Uterus (tissue), 4 donors: ENCODE data around the gene MARS2. TPM values are rescaled to one million over a fixed set of nuclear protein-coding genes. Genes with fewer than 3 reads are reported as not detected.
"Not testable (repeated sequence)": the region's sequence is repeated elsewhere in the genome, so short reads cannot be mapped to it uniquely, and the experiment has no call there.

Source experiments
- DNase-seq, 2 donors: peaks; one replicate each; pipeline ENCODE4 v3.0.0-alpha.2; 2019 to 2020
- H3K27ac ChIP-seq, 2 donors: fragments of 200-600 bp; sonication (generic); 1 replicate in 1 of 2; 2 replicates in 1 of 2; pipeline ENCODE4 v1.5.1; 2016 to 2018
- H3K27me3 ChIP-seq, 2 donors: fragments of 200-600 bp; sonication (generic); one replicate each; pipeline ENCODE4 v1.5.1; 2018 to 2019; ENCODE audit warnings: control low read depth in 1 of 2
- H3K36me3 ChIP-seq, 2 donors: fragments of 200-600 bp; sonication (generic); one replicate each; pipeline ENCODE4 v1.5.1; 2019; ENCODE audit warnings: control low read depth in 1 of 2
- H3K4me1 ChIP-seq, 2 donors: fragments of 200-600 bp; sonication (generic); one replicate each; pipeline ENCODE4 v1.5.1; 2018 to 2019; ENCODE audit warnings: control low read depth in 1 of 2
- H3K4me3 ChIP-seq, 2 donors: fragments of 200-600 bp; sonication (generic); 1 replicate in 1 of 2; 2 replicates in 1 of 2; pipeline ENCODE4 v1.5.1; 2018 to 2019; ENCODE audit warnings: mild to moderate bottlenecking in 1 of 2
- H3K9me3 ChIP-seq, 2 donors: fragments of 200-600 bp; sonication (generic); one replicate each; pipeline ENCODE4 v1.5.1; 2019; ENCODE audit warnings: control low read depth in 1 of 2
- POLR2A ChIP-seq, 2 donors: fragments of 450-650 bp; IDR thresholded peaks; one replicate each; pipeline ENCODE4 v1.6.1; 2016; ENCODE audit warnings: antibody characterized with exemption in 2 of 2, mild to moderate bottlenecking in 1 of 2, moderate library complexity in 1 of 2
- intact Hi-C: fragments of 100-400 bp; cut with DNase I; formaldehyde crosslinking; loops from one replicate; pipeline ENCODE4 v1.15.1; 2023; ENCODE audit warnings: low total_unique reads
- total RNA-seq, 4 donors: library from RNA; depleted of rRNA in 3 of 4; stranded (reverse); fragments of >200 nt in 3 of 4; gene quantifications; one replicate each; pipeline versions ENCODE4 v1.1.0 to v1.2.4, GENCODE V29; 2014 to 2023
- TF ChIP-seq, protein P1 (sequence below), 4 experiments: fragments of 200-600 bp in 2 of 4; fragments of 450-650 bp in 2 of 4; sonication (generic) in 2 of 4; IDR thresholded peaks; one replicate each; pipeline ENCODE4 v1.5.1; 2016 to 2019; ENCODE audit warnings: antibody characterized with exemption in 4 of 4, mild to moderate bottlenecking in 2 of 4, moderate library complexity in 1 of 4
- donor health status: DM: yes; HTN: yes; CAD: no.

The MARS2 gene
- total RNA-seq, 4 donors from 2014 or later = 4.7 to 17.9 (median 8.0) TPM; not detected in 1

DNA sequence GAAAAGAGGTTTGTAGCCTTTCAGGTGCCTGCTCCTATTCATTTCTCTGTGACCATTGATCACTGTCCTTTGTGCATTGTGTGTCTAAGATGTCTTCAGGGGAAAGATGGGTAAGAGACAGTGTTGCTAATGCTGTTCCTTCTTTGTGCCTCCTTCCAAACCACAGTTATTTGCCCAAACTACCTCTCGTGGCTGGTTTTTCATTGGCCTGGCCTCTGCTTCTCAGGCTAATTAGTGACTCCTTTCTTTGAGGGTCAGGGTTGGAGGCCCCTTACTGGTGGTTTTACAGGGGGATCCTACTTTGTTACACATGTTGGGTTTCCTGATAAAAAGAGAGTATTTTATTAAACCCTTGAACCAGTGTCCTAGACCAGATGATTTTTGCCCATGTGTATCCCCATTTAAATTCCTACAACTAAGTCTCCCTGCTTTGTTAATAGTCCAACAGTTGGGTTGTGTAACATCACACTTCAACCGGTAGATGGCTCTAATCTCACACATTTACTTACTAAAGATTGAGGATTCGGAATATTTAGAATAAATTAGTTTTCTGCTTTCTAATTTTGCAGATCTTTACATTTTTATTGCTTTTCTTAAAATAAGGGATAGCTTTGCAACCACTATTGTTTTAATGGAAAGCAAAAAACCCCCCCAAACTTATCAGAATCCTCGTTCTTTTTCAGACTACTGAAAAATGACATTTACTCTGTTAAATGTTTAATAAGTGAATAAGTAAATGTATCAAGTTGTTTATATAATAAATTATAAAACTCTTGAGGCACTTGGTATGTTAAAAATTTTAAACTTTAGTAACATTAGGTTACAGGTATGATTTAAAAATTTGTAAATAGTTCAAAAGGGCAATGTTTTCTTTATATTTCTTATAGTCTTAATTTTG, 2.4 kb downstream of the MARS2 start:
- H3K9me3 ChIP-seq = no peaks in the 10 kb centered on the region
- no peak overlapping the region for H3K27ac ChIP-seq
- TF ChIP-seq, protein P1, sequence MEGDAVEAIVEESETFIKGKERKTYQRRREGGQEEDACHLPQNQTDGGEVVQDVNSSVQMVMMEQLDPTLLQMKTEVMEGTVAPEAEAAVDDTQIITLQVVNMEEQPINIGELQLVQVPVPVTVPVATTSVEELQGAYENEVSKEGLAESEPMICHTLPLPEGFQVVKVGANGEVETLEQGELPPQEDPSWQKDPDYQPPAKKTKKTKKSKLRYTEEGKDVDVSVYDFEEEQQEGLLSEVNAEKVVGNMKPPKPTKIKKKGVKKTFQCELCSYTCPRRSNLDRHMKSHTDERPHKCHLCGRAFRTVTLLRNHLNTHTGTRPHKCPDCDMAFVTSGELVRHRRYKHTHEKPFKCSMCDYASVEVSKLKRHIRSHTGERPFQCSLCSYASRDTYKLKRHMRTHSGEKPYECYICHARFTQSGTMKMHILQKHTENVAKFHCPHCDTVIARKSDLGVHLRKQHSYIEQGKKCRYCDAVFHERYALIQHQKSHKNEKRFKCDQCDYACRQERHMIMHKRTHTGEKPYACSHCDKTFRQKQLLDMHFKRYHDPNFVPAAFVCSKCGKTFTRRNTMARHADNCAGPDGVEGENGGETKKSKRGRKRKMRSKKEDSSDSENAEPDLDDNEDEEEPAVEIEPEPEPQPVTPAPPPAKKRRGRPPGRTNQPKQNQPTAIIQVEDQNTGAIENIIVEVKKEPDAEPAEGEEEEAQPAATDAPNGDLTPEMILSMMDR (IDR thresholded peaks at IDR 0.05) = peak; percentile 60 to 68 (median 62)
- TF ChIP-seq POLR2A (IDR thresholded peaks at IDR 0.05) = no peak
- intact Hi-C loops = loop anchor here (10.0 kb wide), 1 partner anchor 587 kb away; no protein-coding TSS in a partner anchor
- H3K36me3 ChIP-seq = no peaks in the 10 kb centered on the region
- H3K4me1 ChIP-seq = peaks cover 0 to 6% of the 10 kb centered on the region in 2 donors
- no peaks in the 10 kb centered on the region for H3K27me3 ChIP-seq
- no peak for DNase-seq
- H3K4me3 ChIP-seq = peak overlapping the region in 1 of 2 donors; percentile 9

DNA sequence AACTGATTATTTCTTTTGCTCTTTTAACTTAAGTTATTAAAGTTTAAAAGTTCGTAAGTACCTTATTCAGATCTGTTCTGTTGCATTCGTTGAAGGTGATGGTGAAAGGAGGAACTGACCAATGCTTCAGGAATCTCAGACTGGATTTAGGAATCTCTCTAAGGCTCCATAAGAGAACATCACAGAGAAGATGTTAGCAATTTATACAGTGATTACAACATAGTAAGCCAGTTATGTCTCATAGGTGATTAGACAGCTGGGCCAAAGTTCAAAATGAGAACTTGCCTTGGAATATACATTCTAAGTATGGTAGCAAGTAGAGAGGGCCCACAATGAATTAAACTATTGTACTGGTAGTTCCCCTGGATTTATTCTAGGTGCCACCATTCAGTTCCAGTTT, 3.2 kb downstream of the MARS2 start:
- Histone ChIP-seq H3K4me3 (no peak overlapping the region), H3K27me3 (no peaks in the 10 kb centered on the region), H3K27ac (no peak overlapping the region), H3K36me3 (no peaks in the 10 kb centered on the region), H3K9me3 (no peaks in the 10 kb centered on the region), H3K4me1 (peaks cover 0 to 6% of the 10 kb centered on the region in 2 donors)
- DNase-seq = no peak
- no peak for TF ChIP-seq POLR2A (IDR thresholded peaks at IDR 0.05)
- TF ChIP-seq, protein P1 (IDR thresholded peaks at IDR 0.05) = no peak
- intact Hi-C loops = loop anchor here (10.0 kb wide), 1 partner anchor 586 kb away; no protein-coding TSS in a partner anchor

DNA sequence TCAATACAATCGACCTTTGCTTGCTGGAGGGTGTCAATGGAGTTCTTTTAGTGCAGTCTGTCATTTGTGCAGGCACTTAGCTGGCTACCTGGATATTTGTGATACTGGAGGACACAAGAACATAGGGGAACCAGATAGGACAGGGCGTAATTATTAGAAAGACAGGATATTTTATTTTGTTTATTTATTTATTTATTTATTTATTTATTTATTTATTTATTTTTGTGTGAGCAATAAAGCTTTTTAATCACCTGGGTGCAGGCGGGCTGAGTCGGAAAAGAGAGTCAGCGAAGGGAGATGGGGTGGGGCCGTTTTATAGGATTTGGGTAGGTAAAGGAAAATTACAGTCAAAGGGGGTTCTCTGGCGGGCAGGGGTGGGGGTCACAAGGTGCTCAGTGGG, 4.0 kb downstream of the MARS2 start:
- H3K27ac ChIP-seq, H3K4me3 ChIP-seq, DNase-seq, H3K27me3 ChIP-seq, H3K36me3 ChIP-seq, H3K4me1 ChIP-seq, H3K9me3 ChIP-seq: not testable (repeated sequence)
- intact Hi-C loops = loop anchor here (10.0 kb wide), 1 partner anchor 586 kb away; no protein-coding TSS in a partner anchor

DNA sequence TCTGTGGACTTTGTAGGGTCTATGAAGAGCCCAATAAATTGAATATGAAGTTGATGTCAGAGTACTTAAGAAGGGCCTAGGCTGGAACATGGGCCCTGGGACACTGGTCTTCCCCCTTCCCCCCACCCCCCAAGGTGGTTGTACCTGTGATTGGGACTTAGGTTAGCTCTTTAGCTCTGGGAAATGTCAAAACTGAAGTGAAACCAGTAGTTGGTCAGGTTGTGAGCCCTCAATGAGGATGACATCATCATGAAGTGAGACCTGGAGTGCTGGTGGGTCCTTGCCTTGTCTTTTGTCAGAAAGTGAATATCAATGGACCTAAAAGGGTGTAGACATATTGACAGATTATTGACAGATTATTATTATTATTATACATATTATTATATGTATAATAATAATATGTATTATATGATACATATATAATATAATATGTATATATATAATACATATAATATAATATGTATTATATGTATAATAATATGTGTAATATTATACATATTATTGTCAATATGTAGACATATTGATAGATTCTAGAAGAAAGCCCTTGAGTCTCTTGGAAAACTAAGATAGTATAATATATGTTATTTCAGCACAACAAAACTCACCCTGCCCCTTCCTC, 5.4 kb downstream of the MARS2 start:
- intact Hi-C loops = no loop called here
- Histone ChIP-seq H3K9me3 (no peaks in the 10 kb centered on the region), H3K4me1 (peaks cover 0 to 6% of the 10 kb centered on the region in 2 donors)

DNA sequence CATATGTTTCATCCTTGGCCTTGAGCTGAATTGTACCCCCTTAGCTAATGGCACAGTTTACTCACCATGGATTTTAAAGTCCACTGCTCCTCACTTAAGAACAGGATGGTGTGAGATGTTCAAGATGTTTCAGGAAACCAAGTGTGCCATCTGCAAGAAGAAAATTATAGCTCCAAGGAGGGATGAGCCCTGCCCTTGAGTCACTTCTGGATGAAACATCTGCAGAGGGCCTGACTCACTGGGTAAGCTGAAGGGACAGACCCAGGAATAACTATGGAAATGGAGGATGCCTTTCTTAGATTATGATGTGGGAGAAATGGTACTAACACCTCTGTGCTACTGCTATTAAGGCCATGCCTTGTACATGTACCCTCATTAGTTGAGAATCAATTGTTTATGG, 6.4 kb downstream of the MARS2 start:
- H3K4me3 ChIP-seq = no peak overlapping the region
- H3K27me3 ChIP-seq = no peaks in the 10 kb centered on the region
- intact Hi-C loops = no loop called here
- peaks cover 0 to 3% of the 10 kb centered on the region in 2 donors for H3K4me1 ChIP-seq
- H3K36me3 ChIP-seq = no peaks in the 10 kb centered on the region
- TF ChIP-seq, protein P1 (IDR thresholded peaks at IDR 0.05) = no peak
- no peak for TF ChIP-seq POLR2A (IDR thresholded peaks at IDR 0.05)
- no peak for DNase-seq
- no peak overlapping the region for H3K27ac ChIP-seq
- H3K9me3 ChIP-seq = no peaks in the 10 kb centered on the region

More for the DNA sequence above, 5.4 kb downstream of the MARS2 start:
- no peak for DNase-seq
- no peaks in the 10 kb centered on the region for H3K27me3 ChIP-seq
- H3K4me3 ChIP-seq = no peak overlapping the region
- no peak for TF ChIP-seq POLR2A (IDR thresholded peaks at IDR 0.05)
- TF ChIP-seq, protein P1 (IDR thresholded peaks at IDR 0.05) = no peak
- no peak overlapping the region for H3K27ac ChIP-seq
- H3K36me3 ChIP-seq = no peaks in the 10 kb centered on the region
